Central memory CD8-positive, alpha-beta T cell (primary cell): ENCODE results near the gene MYO18A.

Source experiments
- ATAC-seq: fragments of 150-1000 bp; cut with Tn5 transposase; replicated peaks from 2 replicates; pipeline ENCODE4 v1.10.0; 2022; ENCODE audit warnings: mild to moderate bottlenecking, moderate FRiP score, moderate number of reproducible peaks; ENCODE audit not compliant: poor library complexity, severe bottlenecking; ENCODE audit errors: extremely low read depth
- DNase-seq, 2 donors: peaks; one replicate each; pipeline ENCODE4 v3.0.0; 2021; ENCODE audit warnings: low spot score in 2 of 2
- H3K27ac Mint-ChIP-seq: one replicate; pipeline ENCODE4 v1.8.0; 2022; ENCODE audit warnings: low read depth, mild to moderate bottlenecking, moderate library complexity, mixed read lengths
- H3K27me3 Mint-ChIP-seq: one replicate; pipeline ENCODE4 v1.8.0; 2022; ENCODE audit warnings: mixed read lengths
- H3K36me3 Mint-ChIP-seq: one replicate; pipeline ENCODE4 v1.8.0; 2022; ENCODE audit warnings: mild to moderate bottlenecking, moderate library complexity, mixed read lengths; ENCODE audit not compliant: insufficient read depth
- H3K4me1 Mint-ChIP-seq: one replicate; pipeline ENCODE4 v1.8.0; 2022; ENCODE audit warnings: mixed read lengths
- H3K4me3 Mint-ChIP-seq: one replicate; pipeline ENCODE4 v1.8.0; 2022; ENCODE audit warnings: mild to moderate bottlenecking, moderate library complexity, mixed read lengths
- H3K9me3 Mint-ChIP-seq: one replicate; pipeline ENCODE4 v1.8.0; 2022; ENCODE audit warnings: mixed read lengths

MYO18A gene

DNA sequence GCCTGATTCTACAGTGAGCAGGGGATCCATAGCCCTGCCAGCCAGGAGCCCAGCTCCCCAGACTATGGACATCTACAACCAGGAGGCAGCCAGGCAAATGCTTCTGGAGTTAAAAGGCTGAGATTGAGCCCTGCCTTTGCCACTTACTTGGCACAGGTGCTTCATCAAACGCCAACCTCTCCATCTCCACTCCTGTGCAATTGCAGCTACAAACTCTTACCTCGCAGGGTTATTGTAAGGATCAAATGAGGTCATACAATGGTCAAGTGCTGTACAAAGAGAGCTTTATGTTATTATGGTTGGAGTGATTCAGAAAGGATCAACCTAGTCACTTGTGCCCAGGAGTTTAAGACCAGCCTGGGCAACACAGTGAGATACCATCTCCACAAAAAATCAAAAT lies 9.8 kb upstream of the MYO18A start:
- DNase-seq (no peak), ATAC-seq (no peak)
- Mint-ChIP-seq H3K4me1 (no peaks in the 10 kb centered on the region), H3K4me3 (no peak overlapping the region), H3K36me3 (no peaks in the 10 kb centered on the region), H3K9me3 (no peaks in the 10 kb centered on the region), H3K27ac (no peak overlapping the region), H3K27me3 (peaks cover 33% of the 10 kb centered on the region)

DNA sequence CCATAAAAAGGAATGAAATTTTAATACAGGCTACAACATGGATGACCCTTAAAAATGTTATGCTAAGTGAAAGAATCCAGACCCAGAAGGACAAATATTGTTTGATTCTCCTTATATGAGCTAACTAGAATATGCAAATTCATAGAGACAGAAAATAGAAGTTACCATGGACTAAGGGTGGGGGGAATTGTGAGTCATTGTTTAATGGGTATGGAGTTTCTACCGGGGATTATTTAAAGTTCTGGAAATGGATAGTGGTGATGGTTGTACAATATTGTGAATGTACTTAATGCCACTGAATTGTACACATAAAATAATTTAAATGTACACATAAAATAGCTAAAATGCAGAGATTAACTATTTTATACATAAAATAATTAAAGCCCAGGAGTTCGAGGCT lies 9.2 kb upstream of the MYO18A start:
- H3K9me3 Mint-ChIP-seq: no peaks in the 10 kb centered on the region
- peaks cover 32% of the 10 kb centered on the region for H3K27me3 Mint-ChIP-seq
- H3K4me3 Mint-ChIP-seq: no peak overlapping the region
- no peaks in the 10 kb centered on the region for H3K36me3 Mint-ChIP-seq
- ATAC-seq: no peak
- H3K27ac Mint-ChIP-seq: no peak overlapping the region
- H3K4me1 Mint-ChIP-seq: no peaks in the 10 kb centered on the region
- no peak for DNase-seq

DNA sequence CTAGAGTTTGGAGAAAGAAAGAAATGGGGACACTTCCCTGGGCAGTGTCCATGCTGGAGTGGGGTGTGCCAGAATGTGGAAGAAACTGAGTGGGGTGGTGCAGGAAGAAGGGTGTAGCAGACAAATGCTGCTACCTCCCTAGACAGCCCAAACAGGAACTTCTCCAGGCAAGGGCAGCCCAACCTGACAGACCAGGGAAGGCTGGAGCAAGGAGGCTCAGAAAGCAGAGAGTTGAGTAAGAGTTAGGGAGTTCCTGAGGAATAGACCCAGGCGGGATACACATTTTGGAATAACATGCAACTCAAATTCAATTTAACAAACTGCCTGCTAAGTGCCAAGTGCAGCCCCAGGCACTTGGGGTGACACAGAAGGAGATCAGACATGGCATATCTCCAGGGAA lies 1.0 kb upstream of the MYO18A start:
- H3K27me3 Mint-ChIP-seq: no peaks in the 10 kb centered on the region
- peaks cover 21% of the 10 kb centered on the region for H3K4me1 Mint-ChIP-seq
- H3K27ac Mint-ChIP-seq: no peak overlapping the region
- no peak overlapping the region for H3K4me3 Mint-ChIP-seq
- H3K36me3 Mint-ChIP-seq: peaks cover 2% of the 10 kb centered on the region
- no peak for ATAC-seq
- DNase-seq: no peak
- no peaks in the 10 kb centered on the region for H3K9me3 Mint-ChIP-seq

DNA sequence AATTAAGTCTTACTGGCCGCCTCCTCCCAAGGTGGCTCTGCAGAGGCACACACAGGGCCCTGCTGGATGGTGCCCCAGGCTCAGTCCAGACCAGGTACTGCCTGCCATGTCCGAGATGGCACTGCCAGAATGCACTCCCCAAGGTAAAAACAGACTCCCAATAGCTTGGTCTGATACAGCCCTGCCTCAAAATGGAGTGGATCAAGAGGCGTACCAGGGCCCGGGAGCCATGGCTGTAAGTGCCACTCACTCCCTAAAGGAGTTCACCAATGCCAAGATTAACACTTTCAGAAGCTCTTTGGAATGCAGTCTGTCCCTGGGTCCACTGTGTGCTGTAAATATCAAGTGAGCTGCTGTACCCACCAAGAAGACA lies 576 bp upstream of the MYO18A start:
- H3K27ac Mint-ChIP-seq: no peak overlapping the region
- peaks cover 2% of the 10 kb centered on the region for H3K36me3 Mint-ChIP-seq
- peak overlapping the region; percentile 57 for H3K4me3 Mint-ChIP-seq
- DNase-seq (no peak), ATAC-seq (no peak)
- peaks cover 24% of the 10 kb centered on the region for H3K4me1 Mint-ChIP-seq
- H3K27me3 Mint-ChIP-seq: no peaks in the 10 kb centered on the region
- no peaks in the 10 kb centered on the region for H3K9me3 Mint-ChIP-seq

DNA sequence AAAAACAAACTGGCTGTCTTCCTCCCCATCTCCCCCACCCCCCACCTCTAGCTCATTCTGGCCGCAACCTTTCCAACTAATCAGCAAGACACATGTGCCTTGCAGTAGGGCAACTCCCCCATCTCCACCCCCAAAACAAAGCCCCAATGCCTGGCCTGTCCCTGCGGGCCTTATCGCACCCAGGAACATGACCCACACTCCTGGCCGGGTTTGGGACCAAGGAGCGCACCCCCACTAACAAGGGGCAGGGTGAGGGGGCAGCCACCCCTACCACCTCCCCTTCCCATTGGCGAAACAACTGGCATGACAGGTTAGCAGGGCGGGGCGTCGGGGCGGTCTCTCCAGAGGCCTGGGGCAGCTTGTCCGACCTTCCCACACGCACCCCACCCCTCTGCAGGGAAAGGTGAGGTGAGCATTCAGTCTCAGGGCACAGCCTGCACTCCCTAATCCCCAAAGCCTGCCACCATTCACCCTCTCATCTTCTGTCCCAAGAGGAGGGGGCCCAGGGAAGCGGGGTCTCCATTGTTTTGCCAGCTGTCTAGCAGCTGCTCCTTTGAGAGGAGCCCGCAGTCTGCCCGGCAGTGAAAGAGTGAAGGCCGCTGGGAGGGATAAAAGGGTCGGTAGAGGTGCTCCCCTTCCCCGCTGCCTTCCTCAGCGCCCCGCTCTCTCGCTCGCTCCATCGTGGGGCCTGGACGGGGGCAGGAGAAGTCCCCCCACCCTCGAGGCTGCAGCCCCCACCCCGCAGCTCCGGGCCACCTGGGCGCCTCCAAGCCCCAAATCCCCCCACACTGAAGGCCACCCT lies 765 bp downstream of the MYO18A start:
- DNase-seq (no peak), ATAC-seq (no peak)
- Mint-ChIP-seq H3K4me1 (peaks cover 24% of the 10 kb centered on the region), H3K27ac (no peak overlapping the region), H3K36me3 (peaks cover 2% of the 10 kb centered on the region), H3K27me3 (no peaks in the 10 kb centered on the region), H3K9me3 (no peaks in the 10 kb centered on the region), H3K4me3 (peak overlapping the region; percentile 52)

DNA sequence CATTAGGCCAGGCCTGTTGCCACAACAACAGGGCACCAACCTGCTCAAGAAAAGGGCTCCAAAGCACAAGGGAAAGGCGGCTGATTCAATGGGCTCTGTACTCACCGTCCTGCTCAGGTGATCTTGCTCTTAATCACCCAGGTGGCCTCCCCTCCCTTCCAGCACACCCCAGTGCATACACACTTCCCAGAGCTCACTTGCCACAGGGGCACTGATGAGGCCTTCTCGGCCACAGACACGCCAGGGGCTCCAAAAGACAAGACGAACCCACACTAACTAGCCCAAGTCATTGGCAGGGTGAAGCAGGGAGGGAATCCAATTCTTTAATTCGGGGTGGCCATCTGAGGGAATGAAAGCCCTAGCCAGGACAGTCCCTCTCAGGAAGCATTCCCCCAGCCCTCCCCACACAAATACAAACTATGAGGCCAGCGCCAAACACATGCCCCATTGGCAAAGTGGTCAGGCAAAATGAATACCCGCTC lies 1.4 kb downstream of the MYO18A start:
- peaks cover 2% of the 10 kb centered on the region for H3K36me3 Mint-ChIP-seq
- no peaks in the 10 kb centered on the region for H3K27me3 Mint-ChIP-seq
- no peaks in the 10 kb centered on the region for H3K9me3 Mint-ChIP-seq
- ATAC-seq (no peak), DNase-seq (no peak)
- no peak overlapping the region for H3K27ac Mint-ChIP-seq
- peaks cover 24% of the 10 kb centered on the region for H3K4me1 Mint-ChIP-seq
- peak overlapping the region; percentile 52 for H3K4me3 Mint-ChIP-seq

DNA sequence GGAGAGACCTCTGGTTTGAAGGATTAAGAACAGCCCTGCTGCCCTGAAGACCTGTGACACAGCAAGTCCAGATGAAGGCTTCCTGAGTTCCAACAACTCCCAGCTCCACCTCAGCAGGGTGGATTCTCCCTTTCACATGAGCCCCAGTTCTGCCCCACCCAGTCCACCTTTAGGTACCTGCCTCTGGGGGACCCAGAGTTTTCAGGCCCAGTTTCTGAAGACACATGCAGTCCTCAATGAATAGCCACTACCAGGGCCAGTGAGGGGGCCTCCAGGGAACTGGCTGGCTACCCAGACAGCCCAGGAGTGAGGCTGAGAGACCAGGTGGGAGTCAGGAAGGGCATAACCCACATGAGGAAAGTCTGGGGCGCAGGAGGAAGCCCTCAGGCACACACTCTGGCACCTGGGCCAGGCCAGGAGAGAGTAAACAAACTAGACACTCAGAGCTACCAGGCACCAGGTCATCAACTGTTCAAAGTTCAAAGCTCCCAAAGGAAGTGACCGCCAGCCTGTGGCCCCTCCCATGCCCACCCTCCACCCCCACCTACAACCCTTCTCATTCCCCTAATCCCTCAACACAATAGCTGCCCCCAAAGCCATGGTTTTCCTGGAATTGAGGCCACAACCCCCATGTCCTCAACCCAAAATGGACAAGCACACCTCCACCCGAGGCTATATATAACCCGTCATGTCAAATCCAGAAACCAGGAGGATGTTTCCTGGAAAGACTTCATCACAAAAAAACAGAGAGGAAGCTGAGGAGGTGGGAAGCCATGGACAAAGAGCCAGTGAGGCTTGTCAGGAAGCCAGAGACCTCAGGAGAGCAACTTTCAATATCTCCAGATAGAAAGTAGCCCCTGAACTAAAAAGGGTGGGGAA lies 2.1 kb downstream of the MYO18A start:
- Mint-ChIP-seq H3K9me3 (no peaks in the 10 kb centered on the region), H3K27me3 (no peaks in the 10 kb centered on the region), H3K36me3 (peaks cover 2% of the 10 kb centered on the region), H3K4me3 (peak overlapping the region; percentile 90), H3K27ac (peak overlapping the region; percentile 71), H3K4me1 (peaks cover 24% of the 10 kb centered on the region)
- DNase-seq: no peak
- ATAC-seq: no peak

DNA sequence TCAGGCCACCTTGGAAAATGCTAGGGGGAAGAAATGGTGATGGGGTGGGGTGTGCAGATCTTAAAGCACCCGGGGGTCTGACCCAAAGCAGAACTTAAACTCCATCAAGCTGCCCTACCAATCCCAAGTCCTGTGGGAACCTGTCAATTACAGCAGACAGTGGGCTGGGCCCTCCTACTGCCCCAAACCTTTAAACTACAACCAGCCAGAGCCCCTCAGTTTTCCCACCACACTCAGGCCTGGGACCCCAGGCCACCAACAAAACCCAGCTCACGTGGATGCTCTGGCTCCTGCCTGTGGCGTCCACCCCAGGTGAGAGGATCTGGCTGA lies 2.7 kb downstream of the MYO18A start:
- Mint-ChIP-seq H3K36me3 (peaks cover 2% of the 10 kb centered on the region), H3K4me1 (peaks cover 24% of the 10 kb centered on the region), H3K4me3 (peak overlapping the region; percentile 90), H3K27me3 (no peaks in the 10 kb centered on the region), H3K27ac (peak overlapping the region; percentile 71), H3K9me3 (no peaks in the 10 kb centered on the region)
- ATAC-seq: no peak
- DNase-seq: no peak

DNA sequence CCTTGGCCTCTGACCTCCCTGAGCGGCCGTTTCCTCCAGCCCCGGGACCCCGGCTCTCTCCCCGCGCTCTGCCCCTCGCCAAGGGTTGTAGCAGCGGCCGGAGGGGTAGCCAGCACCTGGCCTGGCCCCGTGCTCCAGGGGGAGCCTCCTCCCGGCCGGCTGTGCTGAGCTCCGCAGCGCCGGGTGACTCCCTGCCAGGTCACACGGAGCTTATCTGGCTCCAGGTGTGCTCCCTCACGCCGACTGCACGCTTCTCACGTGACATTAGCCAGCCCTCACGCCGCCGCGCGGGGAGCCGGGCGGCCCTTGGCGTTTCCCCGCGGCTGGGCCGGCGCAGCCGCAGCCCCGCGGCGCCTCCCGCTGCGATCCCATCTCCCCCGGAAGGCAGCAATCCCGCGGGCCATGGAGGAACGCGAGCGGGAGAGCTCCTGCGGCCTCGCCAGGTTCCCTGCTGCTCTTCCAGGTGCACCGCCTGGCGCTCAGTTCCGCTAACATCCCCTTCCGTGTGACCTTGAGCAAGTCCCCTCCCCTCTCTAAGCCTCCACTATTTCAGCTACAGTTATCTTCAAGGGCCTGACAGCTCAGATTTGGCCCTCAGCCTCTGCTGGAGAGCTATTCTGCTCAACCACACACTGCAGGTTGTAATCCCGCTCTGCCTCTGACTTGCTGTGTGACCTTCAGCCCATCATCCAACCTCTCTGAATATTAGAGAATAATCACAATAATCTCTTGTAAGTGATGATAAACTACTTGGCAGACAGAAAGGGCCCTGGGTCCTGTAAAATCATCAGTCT lies 3.4 kb downstream of the MYO18A start:
- no peaks in the 10 kb centered on the region for H3K9me3 Mint-ChIP-seq
- H3K4me1 Mint-ChIP-seq: peaks cover 24% of the 10 kb centered on the region
- H3K4me3 Mint-ChIP-seq: peak overlapping the region; percentile 90
- peak overlapping the region; percentile 71 for H3K27ac Mint-ChIP-seq
- peaks cover 2% of the 10 kb centered on the region for H3K36me3 Mint-ChIP-seq
- no peaks in the 10 kb centered on the region for H3K27me3 Mint-ChIP-seq
- ATAC-seq (peak; percentile 53), DNase-seq (no peak)

DNA sequence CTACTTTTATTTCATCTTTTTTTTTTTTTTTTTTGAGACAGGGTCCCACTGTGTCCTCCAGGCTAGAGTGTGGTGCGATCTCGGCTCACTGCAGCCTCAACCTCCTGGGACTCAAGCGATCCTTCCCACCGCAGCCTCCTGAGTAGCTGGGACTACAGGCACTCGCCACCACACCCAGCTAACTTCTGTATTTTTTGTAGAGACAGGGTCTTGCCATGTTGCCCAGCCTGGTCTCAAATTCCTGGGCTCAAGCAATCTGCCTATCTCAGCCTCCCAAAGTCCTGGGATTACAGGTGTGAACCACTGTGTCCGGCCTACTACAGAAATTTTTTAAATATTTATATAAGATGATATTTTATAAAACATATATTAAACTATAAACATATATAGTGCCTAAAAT lies 4.8 kb downstream of the MYO18A start:
- no peak overlapping the region for H3K4me3 Mint-ChIP-seq
- no peak for DNase-seq

DNA sequence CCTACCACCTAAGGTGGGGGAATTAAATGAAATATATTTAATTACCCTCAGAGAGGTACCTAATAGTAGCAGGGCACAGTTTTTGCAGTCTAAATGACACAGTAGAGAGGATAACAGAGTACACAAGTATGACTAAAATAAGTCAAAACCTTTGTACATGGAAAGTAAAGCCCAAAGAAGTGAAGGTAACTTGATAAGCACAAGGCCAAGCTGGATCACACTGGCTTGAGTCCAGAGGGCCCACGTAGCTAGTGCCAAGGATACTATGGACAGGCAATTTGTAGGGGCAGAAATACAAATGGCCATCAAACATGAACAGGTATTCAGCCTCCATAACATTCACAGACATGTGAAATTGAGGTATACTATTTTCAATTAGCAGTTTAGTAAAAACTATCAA lies 7.6 kb downstream of the MYO18A start:
- Mint-ChIP-seq H3K27ac (no peak overlapping the region), H3K4me3 (no peak overlapping the region), H3K36me3 (no peaks in the 10 kb centered on the region), H3K27me3 (no peaks in the 10 kb centered on the region), H3K4me1 (peaks cover 16% of the 10 kb centered on the region), H3K9me3 (no peaks in the 10 kb centered on the region)
- no peak for DNase-seq
- no peak for ATAC-seq

More for the DNA sequence above, 4.8 kb downstream of the MYO18A start:
- Mint-ChIP-seq H3K27me3 (no peaks in the 10 kb centered on the region), H3K9me3 (no peaks in the 10 kb centered on the region), H3K27ac (no peak overlapping the region), H3K4me1 (peaks cover 19% of the 10 kb centered on the region), H3K36me3 (no peaks in the 10 kb centered on the region)
- no peak for ATAC-seq

DNA sequence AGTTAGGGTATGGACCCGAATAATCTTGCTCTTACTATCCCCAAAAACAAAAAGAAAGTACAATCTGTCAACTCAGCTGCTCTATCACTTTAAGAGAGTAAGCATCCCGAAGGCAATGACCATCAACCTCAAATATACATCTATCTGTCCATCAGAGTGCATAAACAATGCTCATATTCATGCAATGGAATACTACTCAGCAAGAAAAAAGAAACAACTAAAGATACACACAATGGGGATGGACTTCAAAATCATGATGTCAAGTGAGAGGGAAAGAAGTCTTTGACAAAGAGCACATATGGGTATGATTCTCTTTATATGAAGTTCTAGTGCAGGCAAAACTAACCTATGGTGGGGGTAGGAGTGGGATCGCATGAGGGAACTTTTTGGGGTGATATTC lies 9.5 kb downstream of the MYO18A start:
- no peaks in the 10 kb centered on the region for H3K27me3 Mint-ChIP-seq
- H3K27ac Mint-ChIP-seq: no peak overlapping the region
- H3K36me3 Mint-ChIP-seq: no peaks in the 10 kb centered on the region
- H3K4me3 Mint-ChIP-seq: no peak overlapping the region
- no peaks in the 10 kb centered on the region for H3K9me3 Mint-ChIP-seq
- H3K4me1 Mint-ChIP-seq: no peaks in the 10 kb centered on the region
- DNase-seq (no peak), ATAC-seq (no peak)
